Ovary (tissue), 3 donors: ENCODE results near the gene TAS2R40.

Experiments used
- EP300 ChIP-seq: sonication (generic); formaldehyde crosslinking; IDR thresholded peaks from one replicate; pipeline ENCODE4 v1.6.1; 2017; ENCODE audit warnings: antibody characterized with exemption
- TF ChIP-seq, protein P1 (sequence below), 3 donors: fragments of 450-650 bp in 2 of 3; fragments of 200-600 bp in 1 of 3; IDR thresholded peaks; one replicate each; pipeline versions ENCODE4 v1.5.1 to v1.8.0; 2016 to 2022; ENCODE audit warnings: antibody characterized with exemption in 3 of 3, mild to moderate bottlenecking in 1 of 3
- donor health status: DM: no; HTN: no; CAD: no.

DNA sequence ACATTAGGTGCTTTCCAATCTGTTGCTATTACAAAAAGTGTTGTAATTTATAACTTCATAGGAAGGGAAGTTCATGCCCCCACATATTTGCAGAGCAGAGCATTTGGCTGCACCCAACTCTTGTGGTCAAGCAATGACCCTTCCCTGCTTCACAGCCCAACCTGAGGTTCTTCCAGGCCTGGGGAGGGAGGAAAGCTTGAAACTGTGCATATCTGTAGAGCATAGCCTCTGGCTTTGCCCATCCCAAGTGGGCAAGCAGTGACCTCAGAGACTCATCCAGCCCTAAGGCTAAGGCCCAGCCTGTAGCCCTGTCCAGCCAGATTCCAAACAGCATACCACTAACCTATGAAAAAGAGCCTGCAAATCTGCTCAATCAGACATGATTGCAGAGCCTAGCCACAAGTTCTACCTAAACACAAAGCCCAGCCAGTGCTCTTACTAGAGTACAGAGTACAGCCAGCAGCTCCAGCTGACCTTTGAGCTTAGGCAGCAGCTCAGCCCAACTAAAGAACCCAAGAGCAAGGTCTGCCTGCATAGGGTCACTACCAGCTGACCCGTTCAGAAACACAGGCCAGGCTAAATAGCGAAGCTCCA is 27.0 kb downstream of the TAS2R40 start:
- no peak for TF ChIP-seq EP300
- TF ChIP-seq, protein P1, sequence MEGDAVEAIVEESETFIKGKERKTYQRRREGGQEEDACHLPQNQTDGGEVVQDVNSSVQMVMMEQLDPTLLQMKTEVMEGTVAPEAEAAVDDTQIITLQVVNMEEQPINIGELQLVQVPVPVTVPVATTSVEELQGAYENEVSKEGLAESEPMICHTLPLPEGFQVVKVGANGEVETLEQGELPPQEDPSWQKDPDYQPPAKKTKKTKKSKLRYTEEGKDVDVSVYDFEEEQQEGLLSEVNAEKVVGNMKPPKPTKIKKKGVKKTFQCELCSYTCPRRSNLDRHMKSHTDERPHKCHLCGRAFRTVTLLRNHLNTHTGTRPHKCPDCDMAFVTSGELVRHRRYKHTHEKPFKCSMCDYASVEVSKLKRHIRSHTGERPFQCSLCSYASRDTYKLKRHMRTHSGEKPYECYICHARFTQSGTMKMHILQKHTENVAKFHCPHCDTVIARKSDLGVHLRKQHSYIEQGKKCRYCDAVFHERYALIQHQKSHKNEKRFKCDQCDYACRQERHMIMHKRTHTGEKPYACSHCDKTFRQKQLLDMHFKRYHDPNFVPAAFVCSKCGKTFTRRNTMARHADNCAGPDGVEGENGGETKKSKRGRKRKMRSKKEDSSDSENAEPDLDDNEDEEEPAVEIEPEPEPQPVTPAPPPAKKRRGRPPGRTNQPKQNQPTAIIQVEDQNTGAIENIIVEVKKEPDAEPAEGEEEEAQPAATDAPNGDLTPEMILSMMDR (IDR thresholded peaks at IDR 0.05), result no peak
